HEK293 (cell line): ENCODE results near the gene EI24.

ENCODE experiments used
- BCL11B ChIP-seq: fragments of 450-650 bp; formaldehyde crosslinking; IDR thresholded peaks from 2 replicates; pipeline ENCODE4 v1.5.1; 2016; ENCODE audit warnings: low read depth, missing biosample characterization, missing genetic modification characterization
- GFI1B ChIP-seq: fragments of 450-650 bp; formaldehyde crosslinking; IDR thresholded peaks from 2 replicates; pipeline ENCODE4 v1.5.1; 2016; ENCODE audit warnings: missing biosample characterization, missing genetic modification characterization
- GLI4 ChIP-seq: fragments of 450-650 bp; formaldehyde crosslinking; IDR thresholded peaks from 2 replicates; pipeline ENCODE4 v1.5.1; 2016; ENCODE audit warnings: missing biosample characterization, missing genetic modification characterization
- GLIS1 ChIP-seq: fragments of 450-650 bp; formaldehyde crosslinking; IDR thresholded peaks from 2 replicates; pipeline ENCODE4 v1.5.1; 2016; ENCODE audit warnings: missing biosample characterization, missing genetic modification characterization
- KLF16 ChIP-seq: fragments of 450-650 bp; formaldehyde crosslinking; IDR thresholded peaks from 2 replicates; pipeline ENCODE4 v1.5.1; 2017; ENCODE audit warnings: missing biosample characterization, missing genetic modification characterization
- KLF7 ChIP-seq: fragments of 450-650 bp; formaldehyde crosslinking; IDR thresholded peaks from 2 replicates; pipeline ENCODE4 v1.5.1; 2016; ENCODE audit warnings: missing biosample characterization, missing genetic modification characterization, borderline replicate concordance
- KLF9 ChIP-seq: fragments of 450-650 bp; formaldehyde crosslinking; IDR thresholded peaks from 2 replicates; pipeline ENCODE4 v1.5.1; 2016; ENCODE audit warnings: missing biosample characterization, missing genetic modification characterization, low read depth
- MEIS1 ChIP-seq: sonication (generic); formaldehyde crosslinking; IDR thresholded peaks from 2 replicates; pipeline ENCODE4 v1.8.1; 2022; ENCODE audit warnings: missing genetic modification reagents, mild to moderate bottlenecking, borderline replicate concordance
- OVOL3 ChIP-seq: fragments of 450-650 bp; formaldehyde crosslinking; IDR thresholded peaks from 2 replicates; pipeline ENCODE4 v1.5.1; 2016; ENCODE audit warnings: missing biosample characterization, missing genetic modification characterization
- SCRT2 ChIP-seq: fragments of 450-650 bp; formaldehyde crosslinking; IDR thresholded peaks from 2 replicates; pipeline ENCODE4 v1.5.1; 2016; ENCODE audit warnings: missing biosample characterization, missing genetic modification characterization
- SP3 ChIP-seq: fragments of 450-650 bp; formaldehyde crosslinking; IDR thresholded peaks from 2 replicates; pipeline ENCODE4 v1.5.1; 2016; ENCODE audit warnings: missing biosample characterization, missing genetic modification characterization
- TRIM28 ChIP-seq: IDR thresholded peaks from 2 replicates; pipeline ENCODE4 v1.6.1; 2011; ENCODE audit warnings: low read length, control low read depth, borderline replicate concordance
- YY2 ChIP-seq: fragments of 450-650 bp; formaldehyde crosslinking; IDR thresholded peaks from 2 replicates; pipeline ENCODE4 v1.5.1; 2016; ENCODE audit warnings: missing biosample characterization, missing genetic modification characterization
- ZFP3 ChIP-seq: fragments of 450-650 bp; formaldehyde crosslinking; IDR thresholded peaks from 2 replicates; pipeline ENCODE4 v1.5.1; 2016; ENCODE audit warnings: low read depth, missing biosample characterization, missing genetic modification characterization
- ZFP41 ChIP-seq: fragments of 450-650 bp; formaldehyde crosslinking; IDR thresholded peaks from 2 replicates; pipeline ENCODE4 v1.5.1; 2016; ENCODE audit warnings: missing biosample characterization, missing genetic modification characterization, borderline replicate concordance
- ZNF114 ChIP-seq: fragments of 450-650 bp; formaldehyde crosslinking; IDR thresholded peaks from 2 replicates; pipeline ENCODE4 v1.5.0; 2017; ENCODE audit warnings: missing biosample characterization, missing genetic modification characterization
- ZNF184 ChIP-seq: fragments of 450-650 bp; IDR thresholded peaks from 2 replicates; pipeline ENCODE4 v1.5.1; 2018; ENCODE audit warnings: missing biosample characterization, mild to moderate bottlenecking, missing genetic modification characterization
- ZNF2 ChIP-seq: fragments of 450-650 bp; formaldehyde crosslinking; IDR thresholded peaks from 2 replicates; pipeline ENCODE4 v1.5.1; 2016; ENCODE audit warnings: missing biosample characterization, missing genetic modification characterization
- ZNF214 ChIP-seq: fragments of 450-650 bp; formaldehyde crosslinking; IDR thresholded peaks from 2 replicates; pipeline ENCODE4 v1.5.1; 2017; ENCODE audit warnings: missing biosample characterization, mild to moderate bottlenecking, missing genetic modification characterization, borderline replicate concordance
- ZNF24 ChIP-seq: fragments of 450-650 bp; formaldehyde crosslinking; IDR thresholded peaks from 2 replicates; pipeline ENCODE4 v1.5.1; 2016; ENCODE audit warnings: missing biosample characterization, missing genetic modification characterization
- ZNF350 ChIP-seq: fragments of 450-650 bp; formaldehyde crosslinking; IDR thresholded peaks from 2 replicates; pipeline ENCODE4 v1.5.0; 2017; ENCODE audit warnings: missing biosample characterization, mild to moderate bottlenecking, missing genetic modification characterization
- ZNF426 ChIP-seq: fragments of 450-650 bp; formaldehyde crosslinking; IDR thresholded peaks from 2 replicates; pipeline ENCODE4 v1.5.1; 2017; ENCODE audit warnings: missing biosample characterization, missing genetic modification characterization, mild to moderate bottlenecking, inconsistent platforms, moderate library complexity
- ZNF48 ChIP-seq: fragments of 450-650 bp; formaldehyde crosslinking; IDR thresholded peaks from 2 replicates; pipeline ENCODE4 v1.5.1; 2016; ENCODE audit warnings: missing biosample characterization, missing genetic modification characterization
- ZNF501 ChIP-seq: fragments of 450-650 bp; formaldehyde crosslinking; IDR thresholded peaks from 2 replicates; pipeline ENCODE4 v1.5.1; 2016; ENCODE audit warnings: missing biosample characterization, missing genetic modification characterization
- ZNF548 ChIP-seq: fragments of 450-650 bp; formaldehyde crosslinking; IDR thresholded peaks from 2 replicates; pipeline ENCODE4 v1.5.1; 2016; ENCODE audit warnings: missing biosample characterization, missing genetic modification characterization
- ZNF560 ChIP-seq: fragments of 450-650 bp; formaldehyde crosslinking; IDR thresholded peaks from 2 replicates; pipeline ENCODE4 v1.5.1; 2017; ENCODE audit warnings: missing biosample characterization, missing genetic modification characterization, borderline replicate concordance
- ZNF571 ChIP-seq: fragments of 450-650 bp; formaldehyde crosslinking; IDR thresholded peaks from 2 replicates; pipeline ENCODE4 v1.5.0; 2017; ENCODE audit warnings: missing biosample characterization, missing genetic modification characterization
- ZNF623 ChIP-seq: fragments of 450-650 bp; formaldehyde crosslinking; IDR thresholded peaks from 2 replicates; pipeline ENCODE4 v1.5.1; 2016; ENCODE audit warnings: missing biosample characterization, missing genetic modification characterization
- ZNF837 ChIP-seq: fragments of 450-650 bp; formaldehyde crosslinking; IDR thresholded peaks from 2 replicates; pipeline ENCODE4 v1.5.1; 2016; ENCODE audit warnings: missing biosample characterization, missing genetic modification characterization
- TF ChIP-seq, protein P1 (sequence below): fragments of 450-650 bp; formaldehyde crosslinking; IDR thresholded peaks from 2 replicates; pipeline ENCODE4 v1.5.1; 2016; ENCODE audit warnings: missing biosample characterization, missing genetic modification characterization
- TF ChIP-seq, protein P2 (sequence below): fragments of 450-650 bp; formaldehyde crosslinking; IDR thresholded peaks from 2 replicates; pipeline ENCODE4 v1.5.1; 2016; ENCODE audit warnings: missing biosample characterization, missing genetic modification characterization
- TF ChIP-seq, protein P3 (sequence below): fragments of 450-650 bp; formaldehyde crosslinking; IDR thresholded peaks from 2 replicates; pipeline ENCODE4 v1.5.1; 2016; ENCODE audit warnings: missing biosample characterization, missing genetic modification characterization
- TF ChIP-seq, protein P4 (sequence below): fragments of 450-650 bp; formaldehyde crosslinking; IDR thresholded peaks from 2 replicates; pipeline ENCODE4 v1.5.0; 2017; ENCODE audit warnings: missing biosample characterization, missing genetic modification characterization, borderline replicate concordance

The EI24 gene

DNA sequence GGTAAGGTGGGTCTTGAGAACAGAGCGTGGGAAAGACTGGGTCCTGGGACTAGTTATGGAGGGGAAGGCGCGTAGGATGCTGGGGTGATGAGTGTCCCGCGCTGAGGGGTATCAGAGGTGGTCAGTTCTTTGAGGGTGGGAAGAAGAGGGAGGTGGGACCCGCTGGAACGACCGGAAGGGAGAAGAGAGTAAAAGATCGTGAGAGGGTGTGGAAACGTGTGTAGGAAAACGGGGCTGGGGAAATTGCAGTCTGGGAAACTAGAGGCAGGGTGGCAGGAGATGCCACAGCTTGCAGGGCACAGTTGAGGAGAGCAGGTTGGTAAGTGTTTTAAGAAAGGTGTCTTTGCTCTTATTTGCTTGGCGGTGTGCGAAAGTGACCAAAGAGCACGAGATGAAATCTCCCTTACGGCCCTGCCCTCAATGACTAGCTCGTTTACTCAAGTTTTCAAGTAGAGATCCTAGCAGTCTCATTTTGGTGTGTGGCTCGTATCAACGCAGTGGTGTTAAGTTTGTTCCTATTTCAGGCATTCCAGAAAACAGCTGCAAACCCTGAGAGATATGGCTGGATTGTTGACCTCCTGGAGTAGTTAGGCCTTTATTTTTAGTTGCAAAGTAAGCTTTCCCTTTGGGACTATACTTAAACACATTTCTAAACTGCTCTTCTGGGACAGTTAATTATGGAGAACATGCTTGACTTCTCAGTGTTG is 24.0 kb downstream of the EI24 start (continued):
- TF ChIP-seq, protein P1, sequence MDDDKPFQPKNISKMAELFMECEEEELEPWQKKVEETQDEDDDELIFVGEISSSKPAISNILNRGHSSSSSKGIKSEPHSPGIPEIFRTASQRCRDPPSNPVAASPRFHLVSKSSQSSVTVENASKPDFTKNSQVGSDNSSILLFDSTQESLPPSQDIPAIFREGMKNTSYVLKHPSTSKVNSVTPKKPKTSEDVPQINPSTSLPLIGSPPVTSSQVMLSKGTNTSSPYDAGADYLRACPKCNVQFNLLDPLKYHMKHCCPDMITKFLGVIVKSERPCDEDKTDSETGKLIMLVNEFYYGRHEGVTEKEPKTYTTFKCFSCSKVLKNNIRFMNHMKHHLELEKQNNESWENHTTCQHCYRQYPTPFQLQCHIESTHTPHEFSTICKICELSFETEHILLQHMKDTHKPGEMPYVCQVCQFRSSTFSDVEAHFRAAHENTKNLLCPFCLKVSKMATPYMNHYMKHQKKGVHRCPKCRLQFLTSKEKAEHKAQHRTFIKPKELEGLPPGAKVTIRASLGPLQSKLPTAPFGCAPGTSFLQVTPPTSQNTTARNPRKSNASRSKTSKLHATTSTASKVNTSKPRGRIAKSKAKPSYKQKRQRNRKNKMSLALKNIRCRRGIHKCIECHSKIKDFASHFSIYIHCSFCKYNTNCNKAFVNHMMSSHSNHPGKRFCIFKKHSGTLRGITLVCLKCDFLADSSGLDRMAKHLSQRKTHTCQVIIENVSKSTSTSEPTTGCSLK = no peak
- TF ChIP-seq, protein P2, sequence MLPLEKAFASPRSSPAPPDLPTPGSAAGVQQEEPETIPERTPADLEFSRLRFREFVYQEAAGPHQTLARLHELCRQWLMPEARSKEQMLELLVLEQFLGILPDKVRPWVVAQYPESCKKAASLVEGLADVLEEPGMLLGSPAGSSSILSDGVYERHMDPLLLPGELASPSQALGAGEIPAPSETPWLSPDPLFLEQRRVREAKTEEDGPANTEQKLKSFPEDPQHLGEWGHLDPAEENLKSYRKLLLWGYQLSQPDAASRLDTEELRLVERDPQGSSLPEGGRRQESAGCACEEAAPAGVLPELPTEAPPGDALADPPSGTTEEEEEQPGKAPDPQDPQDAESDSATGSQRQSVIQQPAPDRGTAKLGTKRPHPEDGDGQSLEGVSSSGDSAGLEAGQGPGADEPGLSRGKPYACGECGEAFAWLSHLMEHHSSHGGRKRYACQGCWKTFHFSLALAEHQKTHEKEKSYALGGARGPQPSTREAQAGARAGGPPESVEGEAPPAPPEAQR = no peak
- TF ChIP-seq YY2 (tag by site-specific recombination) = no peak
- TF ChIP-seq, protein P3, sequence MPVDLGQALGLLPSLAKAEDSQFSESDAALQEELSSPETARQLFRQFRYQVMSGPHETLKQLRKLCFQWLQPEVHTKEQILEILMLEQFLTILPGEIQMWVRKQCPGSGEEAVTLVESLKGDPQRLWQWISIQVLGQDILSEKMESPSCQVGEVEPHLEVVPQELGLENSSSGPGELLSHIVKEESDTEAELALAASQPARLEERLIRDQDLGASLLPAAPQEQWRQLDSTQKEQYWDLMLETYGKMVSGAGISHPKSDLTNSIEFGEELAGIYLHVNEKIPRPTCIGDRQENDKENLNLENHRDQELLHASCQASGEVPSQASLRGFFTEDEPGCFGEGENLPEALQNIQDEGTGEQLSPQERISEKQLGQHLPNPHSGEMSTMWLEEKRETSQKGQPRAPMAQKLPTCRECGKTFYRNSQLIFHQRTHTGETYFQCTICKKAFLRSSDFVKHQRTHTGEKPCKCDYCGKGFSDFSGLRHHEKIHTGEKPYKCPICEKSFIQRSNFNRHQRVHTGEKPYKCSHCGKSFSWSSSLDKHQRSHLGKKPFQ = no peak
- TF ChIP-seq ZNF24 (tag by site-specific recombination) = no peak
- TF ChIP-seq GFI1B (tag by site-specific recombination) = no peak
- no peak for TF ChIP-seq OVOL3 (tag by site-specific recombination)
- peak; percentile 7; the same call in 1 of the 2 replicates for TF ChIP-seq SP3 (tag by site-specific recombination)
- TF ChIP-seq ZNF560 (tag by site-specific recombination) = no peak
- TF ChIP-seq SCRT2 (tag by site-specific recombination) = no peak
- TF ChIP-seq TRIM28 = no peak
- TF ChIP-seq ZNF114 (tag by site-specific recombination) = no peak
- TF ChIP-seq ZNF623 (tag by site-specific recombination) = no peak
- TF ChIP-seq ZNF214 (tag by site-specific recombination) = no peak
- peak; percentile 12; the same call in 1 of the 2 replicates for TF ChIP-seq KLF16 (tag by site-specific recombination)
- TF ChIP-seq ZNF548 (tag by site-specific recombination) = no peak
- no peak for TF ChIP-seq ZNF184
- no peak for TF ChIP-seq ZNF2 (tag by site-specific recombination)
- no peak for TF ChIP-seq ZNF426
- TF ChIP-seq ZNF837 (tag by site-specific recombination) = no peak
- TF ChIP-seq ZNF48 (tag by site-specific recombination) = no peak
- no peak for TF ChIP-seq ZNF571
- 0 out of 2 replicates have a peak, but pooled peaks have one; percentile 11 for TF ChIP-seq GLI4
- TF ChIP-seq ZNF350 (tag by site-specific recombination) = no peak
- no peak for TF ChIP-seq ZFP41 (tag by site-specific recombination)
- no peak for TF ChIP-seq KLF9
- no peak for TF ChIP-seq BCL11B (tag by site-specific recombination)
- TF ChIP-seq ZFP3 (tag by site-specific recombination) = no peak
- no peak for TF ChIP-seq ZNF501 (tag by site-specific recombination)
- TF ChIP-seq, protein P4, sequence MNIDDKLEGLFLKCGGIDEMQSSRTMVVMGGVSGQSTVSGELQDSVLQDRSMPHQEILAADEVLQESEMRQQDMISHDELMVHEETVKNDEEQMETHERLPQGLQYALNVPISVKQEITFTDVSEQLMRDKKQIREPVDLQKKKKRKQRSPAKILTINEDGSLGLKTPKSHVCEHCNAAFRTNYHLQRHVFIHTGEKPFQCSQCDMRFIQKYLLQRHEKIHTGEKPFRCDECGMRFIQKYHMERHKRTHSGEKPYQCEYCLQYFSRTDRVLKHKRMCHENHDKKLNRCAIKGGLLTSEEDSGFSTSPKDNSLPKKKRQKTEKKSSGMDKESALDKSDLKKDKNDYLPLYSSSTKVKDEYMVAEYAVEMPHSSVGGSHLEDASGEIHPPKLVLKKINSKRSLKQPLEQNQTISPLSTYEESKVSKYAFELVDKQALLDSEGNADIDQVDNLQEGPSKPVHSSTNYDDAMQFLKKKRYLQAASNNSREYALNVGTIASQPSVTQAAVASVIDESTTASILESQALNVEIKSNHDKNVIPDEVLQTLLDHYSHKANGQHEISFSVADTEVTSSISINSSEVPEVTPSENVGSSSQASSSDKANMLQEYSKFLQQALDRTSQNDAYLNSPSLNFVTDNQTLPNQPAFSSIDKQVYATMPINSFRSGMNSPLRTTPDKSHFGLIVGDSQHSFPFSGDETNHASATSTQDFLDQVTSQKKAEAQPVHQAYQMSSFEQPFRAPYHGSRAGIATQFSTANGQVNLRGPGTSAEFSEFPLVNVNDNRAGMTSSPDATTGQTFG = no peak
- TF ChIP-seq GLIS1 (tag by site-specific recombination) = no peak
- TF ChIP-seq MEIS1 (CRISPR knock-in tag) = no peak
- TF ChIP-seq KLF7 (tag by site-specific recombination) = no peak
